Lower leg skin (tissue), 4 donors: ENCODE results near the gene CCDC106. TPM values are rescaled to one million over a fixed set of nuclear protein-coding genes. Genes with fewer than 3 reads are reported as not detected.

ENCODE experiments used
- DNase-seq, 2 donors: peaks; one replicate each; pipeline ENCODE4 v3.0.0-alpha.2; 2019; ENCODE audit warnings: low spot score in 2 of 2
- H3K4me3 ChIP-seq: fragments of 200-600 bp; sonication (generic); 2 replicates; pipeline ENCODE4 v1.5.1; 2017; ENCODE audit warnings: mild to moderate bottlenecking, low read depth; ENCODE audit not compliant: poor library complexity, severe bottlenecking
- CTCF ChIP-seq, 3 donors: fragments of 450-650 bp; IDR thresholded peaks; one replicate each; pipeline ENCODE4 v1.5.1; 2016; ENCODE audit warnings: antibody characterized with exemption in 3 of 3, mild to moderate bottlenecking in 3 of 3, moderate library complexity in 2 of 3
- POLR2A ChIP-seq, 2 donors: fragments of 450-650 bp; IDR thresholded peaks; one replicate each; pipeline ENCODE4 v1.6.1; 2016 to 2017; ENCODE audit warnings: antibody characterized with exemption in 2 of 2, mild to moderate bottlenecking in 1 of 2, moderate library complexity in 1 of 2
- WGBS, 2 donors: methylation state at CpG; one replicate each; pipeline ENCODE4 v1.1.5; 2018; 5-methylcytosine and 5-hydroxymethylcytosine counted together
- intact Hi-C: fragments of 100-400 bp; cut with DNase I; formaldehyde crosslinking; loops from one replicate; pipeline ENCODE4 v1.15.0; 2023; ENCODE audit warnings: low total_unique reads
- total RNA-seq, 4 donors: library from RNA; depleted of rRNA; stranded (reverse); fragments of >200 nt; gene quantifications; one replicate each; pipeline ENCODE4 v1.1.0, GENCODE V29; 2016

Gene CCDC106
- total RNA-seq, 4 donors from 2014 or later, result 7.9 to 10.4 (median 8.5) TPM

DNA sequence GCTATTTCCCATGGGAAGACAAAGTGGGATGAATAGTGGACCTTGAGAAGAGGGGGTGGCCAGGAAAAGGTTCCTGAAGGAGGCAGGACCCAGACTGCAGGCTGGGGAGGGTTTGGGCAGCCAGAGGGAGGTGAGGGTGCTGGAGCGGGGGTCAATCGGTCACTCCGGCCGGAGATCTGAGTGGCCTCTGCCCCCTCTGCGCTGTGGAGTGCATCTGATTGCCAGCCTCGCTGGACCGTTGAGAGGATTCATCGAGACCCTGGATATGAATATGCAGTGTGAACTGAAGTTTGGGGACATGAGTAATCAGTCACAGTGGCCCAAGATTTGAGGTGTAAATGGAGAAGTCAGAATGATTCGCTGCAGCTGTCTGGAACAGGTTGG, 12.7 kb upstream of the CCDC106 start:
- 6 to 11% methylated on average over 9 of the region's 9 CpGs for WGBS, 2 donors
- intact Hi-C loops, result no loop called here
- H3K4me3 ChIP-seq, result peak overlapping the region; percentile 100
- no peak for TF ChIP-seq CTCF (IDR thresholded peaks at IDR 0.05)
- TF ChIP-seq POLR2A (IDR thresholded peaks at IDR 0.05), result no peak
- no peak for DNase-seq

GRCh38 chr19:55635856-55636440, 12.1 kb upstream of the CCDC106 start:
- intact Hi-C loops, result no loop called here
- WGBS, 2 donors, result 54 to 63% methylated on average over 7 of the region's 7 CpGs

GRCh38 chr19:55636723-55637122, 11.3 kb upstream of the CCDC106 start:
- no peak overlapping the region for H3K4me3 ChIP-seq
- no peak for DNase-seq
- intact Hi-C loops, result no loop called here
- TF ChIP-seq CTCF (IDR thresholded peaks at IDR 0.05) (no peak), POLR2A (IDR thresholded peaks at IDR 0.05) (no peak)
- WGBS, 2 donors, result 84 to 90% methylated on average over 4 of the region's 4 CpGs

More at GRCh38 chr19:55635856-55636440, 12.1 kb upstream of the CCDC106 start:
- DNase-seq, result no peak
- peak overlapping the region; percentile 100 for H3K4me3 ChIP-seq
- TF ChIP-seq POLR2A (IDR thresholded peaks at IDR 0.05), result no peak

GRCh38 chr19:55637534-55637933, 10.5 kb upstream of the CCDC106 start:
- TF ChIP-seq CTCF (IDR thresholded peaks at IDR 0.05) (no peak), POLR2A (IDR thresholded peaks at IDR 0.05) (no peak)
- no peak overlapping the region for H3K4me3 ChIP-seq
- intact Hi-C loops, result no loop called here
- DNase-seq, result no peak
- 70 to 85% methylated on average over 9 to 11 of the region's 11 CpGs for WGBS, 2 donors

DNA sequence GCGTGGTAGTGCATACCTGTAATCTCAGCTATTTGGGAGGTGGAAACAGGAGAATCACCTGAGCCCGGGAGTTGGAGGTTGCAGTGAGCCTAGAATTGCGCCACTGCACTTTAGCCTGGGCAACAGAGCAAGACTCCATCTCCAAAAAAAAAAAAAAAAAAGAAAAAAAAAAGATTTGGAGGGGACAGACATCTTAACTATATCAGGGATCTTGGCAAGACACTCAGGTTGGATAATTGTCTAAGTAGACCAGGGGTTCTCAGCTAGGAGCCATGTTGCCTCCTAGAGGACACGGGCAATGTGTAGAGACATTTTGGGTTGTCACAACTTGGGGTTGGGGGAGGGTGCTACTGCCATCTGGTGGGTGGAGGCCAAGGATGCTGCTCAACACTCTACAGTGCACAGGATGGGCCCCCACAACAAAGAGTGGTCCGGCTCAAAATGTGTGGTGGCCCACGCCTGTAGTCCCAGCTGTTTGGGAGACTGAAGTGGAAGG, 9.1 kb upstream of the CCDC106 start:
- H3K4me3 ChIP-seq, result no peak overlapping the region
- intact Hi-C loops, result no loop called here
- peak in 1 of 2 donors; percentile 88 for DNase-seq
- WGBS, 2 donors, result 80 to 84% methylated on average over 6 of the region's 6 CpGs
- TF ChIP-seq CTCF (IDR thresholded peaks at IDR 0.05) (no peak), POLR2A (IDR thresholded peaks at IDR 0.05) (no peak)

- peak overlapping the region; percentile 48 for H3K4me3 ChIP-seq
- intact Hi-C loops, result loop anchor here (5.0 kb wide), 1 partner anchor 233 kb away; the partner anchor contains the start of gene UBE2S
- no peak for DNase-seq
- WGBS, 2 donors, result 5 to 14% methylated on average over 17 to 27 of the region's 38 CpGs
- TF ChIP-seq POLR2A (IDR thresholded peaks at IDR 0.05) (no peak), CTCF (IDR thresholded peaks at IDR 0.05) (no peak)
Observed at GRCh38 chr19:55640043-55640576, 7.9 kb upstream of the CCDC106 start.
